ENCODE measurements around the gene NR4A2.

Gene NR4A2

DNA sequence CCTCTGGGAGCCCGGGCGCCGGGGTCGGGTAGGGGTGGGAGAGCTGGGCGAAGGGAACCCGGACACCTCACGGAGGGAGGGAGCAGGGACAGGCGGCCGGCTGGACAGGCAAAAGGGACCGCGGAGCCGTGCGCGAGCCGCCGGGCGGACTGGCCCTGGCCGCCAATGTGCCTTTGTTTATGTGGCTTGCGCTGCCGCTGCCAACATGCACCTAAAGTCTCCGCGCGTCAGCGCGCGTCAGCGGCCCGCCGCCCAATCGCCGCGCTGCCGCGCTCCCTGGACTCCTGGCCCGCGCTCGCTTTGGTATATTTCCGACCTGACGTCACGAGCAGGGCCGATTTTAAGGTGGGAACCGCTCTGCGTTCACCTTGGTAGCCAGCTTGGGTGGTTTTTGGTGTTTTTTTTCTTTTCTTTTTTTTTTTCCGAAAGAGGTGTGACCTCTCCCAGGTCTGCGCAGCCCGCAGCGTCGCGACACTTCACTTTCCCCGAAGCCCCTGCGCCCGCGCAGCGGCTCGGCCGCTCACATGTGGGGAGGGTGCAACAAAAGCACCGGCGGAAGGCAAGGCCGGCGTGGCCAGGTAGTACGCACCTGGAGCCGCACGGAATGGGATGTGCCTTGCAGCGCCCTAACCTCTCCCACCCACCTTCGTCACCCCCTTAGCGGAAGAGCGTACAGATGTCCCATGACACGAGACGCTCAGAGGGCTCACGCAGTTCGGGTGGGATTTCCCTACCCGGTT lies at the start of gene NR4A2:
NR4A2 (minus strand) TSS at position 188 of the 740 bp plus-strand sequence. CDS start 2,535 bp downstream, outside the sequence.
- peak; percentile 56 to 82 (median 73) for DNase-seq (ENCODE audit: low read depth in 2 of 3, low spot score in 2 of 3)

DNA sequence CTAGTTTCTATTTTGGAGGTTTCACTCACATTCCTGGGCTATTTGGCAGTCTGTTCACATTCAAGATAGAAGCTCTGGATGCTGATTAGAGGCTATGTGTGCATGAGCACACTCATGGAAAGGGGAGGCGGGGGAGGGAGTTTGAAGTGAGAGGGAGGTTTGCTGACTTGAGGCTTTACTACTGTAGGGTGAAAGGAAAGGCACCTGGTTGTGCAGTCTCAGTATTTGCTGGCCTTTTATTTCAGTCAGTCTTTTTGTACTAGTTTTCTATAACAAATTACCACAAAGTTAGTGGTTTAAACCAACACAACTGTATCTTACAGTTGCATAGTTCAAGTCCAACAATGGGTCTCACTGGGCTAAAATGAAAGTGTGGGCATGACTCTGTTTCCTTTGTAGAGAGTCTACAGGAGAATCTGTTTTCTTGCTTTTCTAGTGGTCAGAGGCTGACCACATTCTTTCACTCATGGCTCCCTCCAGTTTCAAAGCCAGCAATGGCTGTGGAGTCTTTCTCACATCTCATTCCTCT lies 47.7 kb upstream of the NR4A2 start:
- no peak for DNase-seq (ENCODE audit: low read depth in 2 of 3, low spot score in 2 of 3)

DNA sequence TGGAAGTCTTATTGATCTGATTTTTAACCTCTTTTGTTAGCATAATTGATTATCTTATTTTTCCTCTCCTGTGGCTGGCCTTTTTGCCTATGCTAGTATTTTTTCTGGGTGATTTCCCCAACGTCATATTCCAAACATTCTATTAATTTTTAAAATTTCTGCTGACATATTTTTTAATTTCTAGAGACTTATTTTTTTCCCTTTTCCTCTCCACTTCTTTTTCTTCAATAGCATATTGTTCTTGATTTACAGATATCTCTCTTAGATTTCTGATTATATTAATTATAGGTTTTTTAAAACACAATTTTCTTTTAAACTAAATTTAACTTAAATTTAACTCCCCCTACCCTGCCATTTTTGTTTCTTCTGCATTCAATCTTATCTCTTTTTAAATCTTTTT lies 47.2 kb upstream of the NR4A2 start:
- DNase-seq (ENCODE audit: low read depth in 2 of 3, low spot score in 2 of 3), result no peak

DNA sequence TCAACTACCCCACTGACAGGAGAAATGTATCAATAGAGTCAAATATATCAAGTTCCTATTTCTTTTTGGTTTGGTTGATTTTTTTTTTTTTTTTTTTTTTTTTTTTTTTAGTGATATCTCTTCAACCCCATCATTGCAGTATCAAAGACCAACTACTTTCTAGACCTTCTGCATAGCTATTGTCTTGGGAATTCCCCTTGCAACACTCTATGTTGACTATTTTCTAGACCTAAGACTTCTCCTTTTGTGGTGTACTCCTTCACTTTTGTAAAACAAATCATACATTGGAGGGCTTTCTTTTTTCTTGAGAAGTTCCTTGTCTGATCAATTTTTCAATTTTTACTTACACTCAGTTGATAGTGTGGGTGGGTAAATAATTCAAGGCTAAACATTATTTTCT lies 46.5 kb upstream of the NR4A2 start:
- DNase-seq (ENCODE audit: low read depth in 2 of 3, low spot score in 2 of 3), result no peak

DNA sequence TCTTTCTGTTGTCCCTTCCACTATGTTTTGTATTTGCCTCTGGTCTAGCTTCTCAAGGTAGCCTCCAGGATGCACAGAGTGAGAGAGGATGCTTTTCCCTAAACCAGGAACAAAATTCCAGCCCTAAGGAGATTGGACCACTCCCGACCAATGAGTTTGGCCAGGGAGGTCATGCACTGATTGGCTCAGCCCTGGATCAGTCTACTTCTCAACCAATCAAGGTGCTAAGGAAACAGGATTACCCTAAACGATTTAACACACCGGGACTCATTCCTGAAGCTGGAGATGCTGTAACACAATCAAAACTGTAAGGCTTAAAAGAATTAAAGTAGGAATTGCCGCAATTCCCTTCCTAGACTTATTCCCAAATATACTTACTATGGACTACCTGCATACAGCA lies 34.2 kb upstream of the NR4A2 start:
- DNase-seq (ENCODE audit: low read depth in 2 of 3, low spot score in 2 of 3), result no peak

DNA sequence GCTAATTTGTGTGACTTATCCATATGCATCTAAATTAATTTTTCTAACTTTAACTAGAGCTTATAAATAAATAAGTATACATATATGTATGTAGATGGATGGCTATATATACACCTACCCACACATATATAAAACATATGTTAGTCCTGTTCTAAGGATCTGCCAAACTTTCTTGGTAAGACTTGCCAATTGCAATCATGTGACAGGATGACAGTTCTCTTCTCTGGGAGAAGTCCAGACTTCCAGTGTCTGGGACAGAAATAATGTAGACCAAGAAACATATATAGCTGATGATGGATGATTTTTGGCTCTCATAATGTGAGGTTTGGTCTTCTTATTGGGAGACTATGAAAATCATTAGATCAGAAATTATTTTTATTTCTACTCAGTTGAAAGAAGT lies 30.6 kb upstream of the NR4A2 start:
- DNase-seq (ENCODE audit: low read depth in 2 of 3, low spot score in 2 of 3), result no peak

DNA sequence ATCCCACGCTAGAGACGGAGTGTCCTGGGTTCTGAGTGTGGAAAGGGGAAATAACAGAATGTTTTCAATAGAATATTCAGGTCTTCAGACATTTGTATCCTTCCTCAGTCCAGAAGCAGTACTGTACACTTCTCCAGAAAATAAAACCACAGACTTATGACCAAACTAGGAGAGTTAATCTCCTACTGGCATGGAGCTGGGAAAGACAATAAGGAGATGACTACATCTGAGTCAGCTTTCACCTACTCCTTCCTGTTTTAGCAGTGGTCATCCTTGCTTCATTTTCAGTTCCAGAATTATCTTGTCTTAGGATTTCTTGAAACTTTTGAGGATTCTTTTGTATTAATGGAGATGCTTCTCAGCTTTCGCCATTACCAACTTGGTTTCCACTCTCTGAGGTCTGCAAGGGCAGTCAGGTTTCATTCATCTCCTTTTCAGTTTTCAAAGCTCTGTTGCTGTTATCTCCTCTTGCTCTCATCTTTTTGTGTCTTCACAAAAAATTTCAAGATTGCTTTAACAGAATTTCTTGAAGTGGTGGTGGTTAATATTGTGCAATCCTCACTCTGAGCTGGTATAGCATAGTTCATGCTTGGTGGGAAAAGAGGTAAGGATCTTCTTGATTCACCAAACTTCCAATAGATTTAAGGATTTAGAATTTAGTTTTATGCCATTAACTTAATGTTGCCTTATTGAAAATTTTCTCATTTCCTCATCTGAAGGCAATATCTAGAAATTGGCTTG lies 23.7 kb upstream of the NR4A2 start:
- DNase-seq (ENCODE audit: low read depth in 2 of 3, low spot score in 2 of 3), result no peak

DNA sequence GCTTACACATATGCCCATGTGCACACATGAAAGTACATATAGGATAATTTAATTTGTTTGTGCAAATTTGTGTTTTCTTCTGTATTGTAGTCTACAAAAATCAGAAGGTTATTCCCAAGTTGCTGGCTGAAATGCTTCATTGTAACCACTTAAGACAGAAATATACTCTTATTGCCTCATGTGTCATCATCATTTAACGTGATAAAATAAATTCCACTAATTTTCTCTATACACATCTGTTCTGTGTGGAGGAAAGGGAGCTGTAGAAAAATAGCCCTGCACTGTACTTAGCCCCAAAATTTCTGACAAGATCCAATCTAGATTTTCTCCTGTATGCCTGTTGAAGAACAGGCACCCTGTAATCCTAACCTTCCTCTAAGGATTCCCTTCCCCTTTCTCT lies 20.4 kb upstream of the NR4A2 start:
- DNase-seq (ENCODE audit: low read depth in 2 of 3, low spot score in 2 of 3), result no peak

DNA sequence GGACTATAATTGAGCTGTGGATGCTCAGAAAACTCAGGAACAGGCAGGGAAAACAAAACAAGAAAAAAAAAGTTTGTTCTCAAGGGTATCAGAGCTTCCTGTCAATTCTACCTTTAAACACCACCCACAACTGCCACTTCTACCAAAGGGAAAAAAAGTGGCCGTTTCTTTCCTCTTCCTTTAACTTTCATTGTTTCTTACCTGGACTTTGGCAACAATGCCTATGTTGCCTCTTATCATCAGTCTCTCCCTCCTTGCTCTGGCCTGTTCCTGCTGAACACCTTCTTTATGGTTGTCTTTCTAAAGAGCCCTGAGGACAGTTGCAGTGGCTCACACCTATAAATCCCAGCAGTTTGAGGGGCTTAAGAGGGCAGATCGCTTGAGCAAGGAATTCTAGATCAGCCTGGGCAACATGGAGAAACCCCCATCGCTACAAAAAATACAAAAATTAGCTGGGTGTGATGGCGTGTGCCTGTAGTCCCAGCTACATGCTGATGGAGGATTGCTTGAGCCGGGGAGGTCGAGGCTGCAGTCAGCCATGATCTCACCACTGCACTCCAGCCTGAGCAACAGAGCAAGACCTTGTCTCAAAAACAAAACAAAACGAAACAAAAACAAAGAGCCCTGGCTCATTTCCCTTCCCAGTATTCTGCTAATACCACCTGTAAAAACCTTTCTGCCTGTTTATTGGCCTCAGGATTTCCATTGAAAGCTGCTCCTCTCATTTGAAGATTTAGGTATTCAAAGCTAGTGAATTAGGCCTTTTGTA lies 18.0 kb upstream of the NR4A2 start:
- no peak for DNase-seq (ENCODE audit: low read depth in 2 of 3, low spot score in 2 of 3)

DNA sequence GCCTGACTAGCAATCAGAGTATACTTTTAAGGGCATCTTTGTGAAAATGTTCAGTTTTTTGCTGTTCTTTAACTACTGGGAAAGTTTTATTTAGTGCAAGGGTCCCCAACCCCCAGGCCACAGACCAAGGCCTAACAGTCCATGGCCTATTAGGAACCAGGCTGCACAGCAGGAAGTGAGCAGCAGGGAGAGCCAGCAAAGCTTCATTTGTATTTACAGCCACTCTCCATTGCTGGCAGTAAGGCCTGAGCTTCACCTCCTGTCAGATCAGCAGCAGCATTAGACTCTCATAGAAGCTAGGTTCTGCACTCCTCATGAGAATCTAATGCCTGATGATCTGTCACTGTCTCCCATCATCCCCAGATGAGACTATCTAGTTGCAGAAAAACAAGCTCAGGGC lies 17.1 kb upstream of the NR4A2 start:
- no peak for DNase-seq (ENCODE audit: low read depth in 2 of 3, low spot score in 2 of 3)

DNA sequence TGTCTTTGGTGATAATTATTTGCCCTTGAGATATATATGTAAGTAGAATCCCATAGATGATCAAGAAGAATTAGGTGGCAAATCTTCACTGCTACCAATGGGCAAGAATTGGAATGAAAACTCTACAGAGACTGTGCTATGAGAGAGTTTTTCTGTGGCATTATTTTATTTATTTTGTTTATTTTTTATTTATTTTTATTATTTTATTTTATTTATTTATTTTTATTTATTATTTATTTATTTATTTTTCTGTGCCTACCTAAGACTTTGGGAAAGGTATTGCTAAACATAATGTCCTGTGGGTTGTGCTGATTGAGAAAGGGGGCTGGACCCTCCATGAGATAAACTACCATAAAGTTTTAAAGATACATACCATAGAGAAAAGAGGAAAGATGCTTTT lies 16.6 kb upstream of the NR4A2 start:
- DNase-seq (ENCODE audit: low read depth in 2 of 3, low spot score in 2 of 3), result no peak

DNA sequence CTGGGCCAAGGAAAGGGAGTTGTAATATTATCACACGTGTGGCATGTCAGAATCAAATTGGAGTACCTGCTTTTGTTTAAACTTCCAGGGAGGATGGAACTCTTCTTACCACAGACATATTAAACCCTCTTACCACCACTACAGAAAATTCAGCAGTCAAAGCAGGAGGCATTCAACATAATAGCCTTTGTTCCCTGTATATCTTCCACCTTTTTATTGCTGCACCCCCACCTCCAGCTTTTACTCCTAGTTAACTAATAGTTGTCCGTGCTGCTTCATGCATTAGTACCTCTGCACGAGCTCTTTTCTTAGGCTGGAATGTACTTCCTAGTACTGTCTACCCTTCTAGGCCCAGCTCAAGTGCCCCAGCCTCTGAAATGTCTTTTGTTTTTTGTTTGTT lies 14.9 kb upstream of the NR4A2 start:
- DNase-seq (ENCODE audit: low read depth in 2 of 3, low spot score in 2 of 3), result no peak

DNA sequence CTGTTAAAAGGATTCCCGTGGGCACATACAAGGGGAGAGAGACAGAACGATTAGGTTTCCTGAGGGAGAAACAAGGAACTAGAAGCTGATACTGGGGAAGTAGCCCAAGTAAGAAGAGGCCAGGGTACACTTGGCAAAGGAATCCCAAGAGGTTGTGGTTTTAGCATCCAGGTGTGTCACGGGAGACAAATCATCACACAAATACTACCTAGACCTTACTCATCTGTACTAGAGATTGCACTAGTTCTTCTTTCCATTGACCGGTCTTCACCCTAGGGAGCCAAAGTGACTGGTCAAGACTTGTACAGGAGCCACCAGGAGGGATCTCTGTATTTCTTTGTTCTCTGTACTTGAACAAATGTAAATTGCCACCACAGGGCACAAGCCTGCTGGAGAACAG lies 14.2 kb upstream of the NR4A2 start:
- DNase-seq (ENCODE audit: low read depth in 2 of 3, low spot score in 2 of 3), result no peak

DNA sequence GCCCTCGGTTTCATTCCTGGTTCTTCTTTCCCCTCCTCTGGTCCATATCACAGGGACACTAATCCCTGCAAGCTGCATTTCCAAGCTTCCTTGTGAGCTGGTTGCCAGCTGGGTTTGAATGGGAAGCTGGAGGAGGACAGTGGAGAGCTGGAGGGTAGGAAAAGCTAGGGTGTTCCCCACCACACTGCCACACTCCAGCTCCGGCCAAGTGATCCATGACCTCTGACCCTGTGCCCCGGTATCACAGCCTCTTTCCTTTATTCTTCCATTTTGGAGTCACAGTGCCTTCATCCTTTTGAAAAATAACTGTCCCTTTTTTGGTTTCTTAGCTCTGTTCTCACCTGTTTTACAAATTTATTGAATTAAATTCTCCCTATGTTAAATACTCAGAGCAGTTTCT lies 13.1 kb upstream of the NR4A2 start:
- no peak for DNase-seq (ENCODE audit: low read depth in 2 of 3, low spot score in 2 of 3)

DNA sequence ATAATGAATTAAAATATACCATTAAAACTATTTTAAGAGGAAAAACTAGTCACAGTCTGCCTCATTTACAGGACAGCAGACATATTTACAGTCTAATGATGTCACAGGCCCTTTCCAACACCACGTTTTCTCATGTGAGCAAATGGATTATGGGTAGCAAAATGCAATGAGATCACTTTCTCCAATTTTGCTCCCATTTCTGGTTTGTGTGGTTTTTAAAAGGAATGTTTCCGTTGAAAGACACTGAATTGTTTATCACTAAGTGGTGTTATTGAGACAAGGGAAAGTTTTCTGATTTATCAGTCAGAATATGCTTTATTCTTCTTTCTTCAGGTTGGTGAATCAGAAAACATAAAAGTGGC lies 11.4 kb upstream of the NR4A2 start:
- DNase-seq (ENCODE audit: low read depth in 2 of 3, low spot score in 2 of 3), result no peak

DNA sequence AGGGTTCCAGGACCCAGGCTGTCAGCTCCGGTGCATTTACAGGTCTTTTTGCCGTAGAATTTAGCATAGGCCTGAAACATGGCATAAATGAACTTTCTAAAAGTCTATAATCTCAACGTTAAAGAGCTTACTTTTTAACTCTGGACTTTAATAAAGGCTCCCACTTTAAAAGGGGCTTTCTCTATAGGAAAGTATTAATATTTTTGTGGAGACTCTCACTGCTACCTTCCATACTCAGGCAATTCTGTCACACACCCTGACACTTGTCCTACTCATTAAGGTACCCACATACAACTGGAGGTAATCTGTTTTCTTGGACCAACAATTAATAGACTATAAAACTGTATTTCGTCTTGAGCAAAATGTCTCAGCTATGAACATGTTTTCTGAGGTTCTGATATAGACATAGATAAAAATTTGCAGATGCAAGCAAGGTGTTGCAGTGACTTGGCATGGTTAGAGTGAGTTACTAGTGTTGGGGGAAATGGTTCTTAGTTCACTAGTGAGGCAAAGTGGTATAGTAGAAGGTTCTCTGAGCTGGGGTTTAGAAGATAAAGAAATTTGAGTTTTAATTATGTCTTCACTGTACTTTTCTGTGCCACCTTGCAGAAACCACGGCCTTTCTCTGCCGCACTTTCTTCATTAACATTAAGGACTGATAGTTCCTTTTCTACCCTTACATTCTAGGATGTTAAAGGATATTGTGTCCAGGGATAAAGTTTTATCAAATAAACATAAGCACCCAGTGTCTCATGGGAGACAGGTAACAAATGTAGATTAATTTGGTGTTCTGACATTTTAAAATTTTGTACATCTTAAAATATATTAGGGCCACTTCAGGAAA lies 10.8 kb upstream of the NR4A2 start:
- no peak for DNase-seq (ENCODE audit: low read depth in 2 of 3, low spot score in 2 of 3)

DNA sequence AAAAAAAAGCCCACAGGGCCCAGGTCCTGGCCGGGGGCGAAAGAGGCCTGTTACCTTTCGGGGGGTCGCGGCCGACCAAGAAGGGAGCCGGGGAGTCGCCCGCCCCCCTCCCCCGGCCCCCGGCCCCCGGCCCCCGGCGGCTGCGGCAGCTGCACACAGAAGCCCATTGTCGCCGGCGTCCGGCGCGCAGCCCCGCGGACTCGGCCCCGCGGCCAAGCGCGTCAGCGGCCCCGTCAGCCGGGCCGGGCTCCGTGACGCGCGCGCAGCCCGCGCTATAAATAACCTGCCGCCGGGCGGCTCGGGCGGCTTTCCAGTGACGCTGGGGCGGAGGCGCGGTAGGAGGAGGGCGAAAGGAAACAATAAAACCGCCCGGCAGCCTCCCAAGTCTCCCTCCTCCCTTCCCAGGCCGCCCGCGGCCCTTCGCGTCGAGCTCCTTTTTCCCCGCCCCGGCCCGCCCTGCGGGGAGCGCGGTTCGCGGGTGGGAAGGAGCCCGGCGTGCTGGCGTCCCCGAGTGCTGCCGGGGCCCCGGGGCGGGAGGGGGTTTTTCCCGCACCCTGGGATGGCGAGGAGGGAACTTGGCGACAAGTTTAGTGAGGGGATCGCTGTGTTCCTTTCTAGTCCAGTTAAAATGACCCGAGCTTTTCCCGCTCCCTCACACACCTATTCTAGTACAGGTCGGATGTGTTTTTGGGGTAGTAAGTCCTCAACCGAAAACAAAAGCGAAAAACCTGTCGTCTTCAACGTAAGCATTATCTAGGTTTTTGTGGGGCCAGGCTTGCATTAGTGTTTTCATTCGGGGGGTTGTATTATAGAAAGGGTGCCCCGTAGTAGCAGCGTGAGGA lies 10.0 kb upstream of the NR4A2 start:
- peak; percentile 60 to 88 (median 64) for DNase-seq (ENCODE audit: low read depth in 2 of 3, low spot score in 2 of 3)

DNA sequence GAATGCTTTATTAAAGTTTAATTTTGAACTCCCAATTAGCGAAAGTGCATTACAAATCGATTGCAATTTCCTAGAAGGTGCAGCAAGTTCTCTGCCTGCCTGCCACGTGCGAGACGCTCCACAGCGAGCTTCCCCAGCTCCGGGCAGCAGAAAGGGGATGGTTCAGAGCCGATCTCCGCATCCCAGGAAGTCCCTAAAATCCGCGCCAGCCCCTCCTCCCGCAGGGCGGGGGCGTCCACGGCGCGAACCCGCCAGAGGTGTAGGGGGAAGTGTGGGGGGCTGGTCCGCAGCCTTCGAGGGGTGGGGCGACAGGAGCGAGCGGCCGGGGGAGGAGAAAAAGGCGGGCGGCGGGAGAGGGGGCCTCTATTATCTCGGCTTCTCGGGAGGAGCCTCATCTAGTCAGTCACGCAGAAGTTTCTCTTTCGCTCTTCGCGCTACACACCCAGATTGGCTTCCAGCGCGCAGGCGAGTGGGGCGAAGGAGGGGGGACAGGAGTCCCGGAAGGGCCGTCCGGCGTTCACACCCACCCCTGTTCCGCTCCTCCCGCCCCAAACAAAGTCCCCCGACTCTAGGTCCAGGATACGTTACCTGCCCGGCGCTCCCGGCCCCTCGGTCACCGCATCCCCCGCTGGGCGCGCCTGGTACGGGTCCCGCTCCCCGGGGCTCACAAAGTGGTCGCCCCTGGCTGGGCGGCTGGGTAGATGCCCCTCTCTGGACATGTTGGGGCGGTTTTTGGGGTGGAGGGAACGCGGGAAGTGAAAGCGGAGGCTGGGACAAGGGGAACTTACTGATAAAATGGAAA lies 9.1 kb upstream of the NR4A2 start:
- peak; percentile 72 to 86 (median 73) for DNase-seq (ENCODE audit: low read depth in 2 of 3, low spot score in 2 of 3)

DNA sequence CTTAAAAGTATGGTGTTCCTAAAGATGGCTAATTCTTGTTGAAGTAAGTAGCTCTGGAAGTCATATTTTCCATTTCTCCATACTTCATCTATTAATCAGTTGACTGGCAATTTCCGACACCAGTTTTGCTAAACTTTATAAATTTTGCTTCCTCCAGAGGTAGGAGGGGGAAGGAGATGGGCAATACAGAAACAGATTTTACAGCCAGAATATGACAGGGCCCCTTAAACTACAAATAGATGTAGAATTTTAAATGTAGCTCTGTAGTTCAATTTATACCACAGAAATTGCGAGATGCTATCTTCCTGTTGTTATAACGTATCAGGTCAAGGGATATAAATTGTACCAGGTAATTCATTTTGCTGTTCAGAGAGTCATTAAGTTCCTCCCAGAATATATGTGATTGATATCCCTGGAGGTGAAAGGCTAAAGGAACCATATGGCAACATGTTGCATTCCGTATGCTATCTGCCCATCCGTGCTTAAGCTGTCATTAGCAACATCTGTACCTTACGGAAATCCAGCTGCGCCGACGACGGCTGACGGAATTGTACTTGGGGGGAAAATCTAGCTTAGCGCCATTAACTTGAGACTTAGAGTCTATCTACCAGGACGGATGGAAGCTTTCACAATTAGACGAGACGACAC lies 8.4 kb upstream of the NR4A2 start:
- peak in 1 of 3 experiments; percentile 15 for DNase-seq (ENCODE audit: low read depth in 2 of 3, low spot score in 2 of 3)
